Naive B cell (primary cell): ENCODE measurements around the gene SIL1. TPM values are rescaled to one million over a fixed set of nuclear protein-coding genes. Genes with fewer than 3 reads are reported as not detected.

Experiments
- ATAC-seq, 2 donors: fragments of 150-1000 bp; cut with Tn5 transposase; 2 replicates each; pipeline ENCODE4 v1.10.0; 2021; ENCODE audit warnings: low read depth in 2 of 2, mild to moderate bottlenecking in 2 of 2, moderate library complexity in 2 of 2
- DNase-seq: peaks from one replicate; pipeline ENCODE4 v3.0.0; 2022
- H3K27ac Mint-ChIP-seq, 6 donors: one replicate each; pipeline ENCODE4 v1.8.0; 2020 to 2022; ENCODE audit warnings: mild to moderate bottlenecking in 6 of 6, mixed read lengths in 6 of 6, moderate library complexity in 5 of 6, inconsistent platforms in 2 of 6
- H3K27me3 Mint-ChIP-seq, 3 donors: one replicate each; pipeline ENCODE4 v1.8.0; 2021 to 2022; ENCODE audit warnings: mixed read lengths in 3 of 3, mild to moderate bottlenecking in 1 of 3
- H3K36me3 Mint-ChIP-seq, 2 donors: one replicate each; pipeline ENCODE4 v1.8.0; 2020 to 2022; ENCODE audit warnings: mixed read lengths in 2 of 2, inconsistent platforms in 1 of 2, mild to moderate bottlenecking in 1 of 2
- H3K4me1 Mint-ChIP-seq, 3 donors: one replicate each; pipeline ENCODE4 v1.8.0; 2020 to 2022; ENCODE audit warnings: mixed read lengths in 3 of 3, inconsistent platforms in 1 of 3, mild to moderate bottlenecking in 1 of 3, moderate library complexity in 1 of 3
- H3K4me3 Mint-ChIP-seq, 8 donors: one replicate each; pipeline ENCODE4 v1.8.0; 2020 to 2022; ENCODE audit warnings: mild to moderate bottlenecking in 8 of 8, mixed read lengths in 8 of 8, moderate library complexity in 8 of 8, inconsistent platforms in 2 of 8
- H3K9me3 Mint-ChIP-seq, 7 donors: one replicate each; pipeline ENCODE4 v1.8.0; 2020 to 2022; ENCODE audit warnings: mixed read lengths in 7 of 7, mild to moderate bottlenecking in 5 of 7, inconsistent platforms in 2 of 7, moderate library complexity in 1 of 7
- polyA plus RNA-seq, 6 donors: library from polyadenylated mRNA; unstranded; fragments of 300-500 nt; fragmentation: Illumina TruSeq; gene quantifications; one replicate each; pipeline ENCODE4 v1.2.3, GENCODE V29; 2021; ENCODE audit warnings: low read depth in 6 of 6

The SIL1 gene
- polyA plus RNA-seq, 6 donors from 2014 or later: 9.1 to 18.7 (median 13.6) TPM

- Mint-ChIP-seq H3K4me3 (no peak overlapping the region), H3K27ac (peak overlapping the region in 2 of 6 donors; percentile 29 to 30), H3K27me3 (peaks cover 0 to 7% (median 0%) of the 10 kb centered on the region in 3 donors), H3K36me3 (no peaks in the 10 kb centered on the region), H3K4me1 (peaks cover 0 to 6% (median 0%) of the 10 kb centered on the region in 3 donors), H3K9me3 (peaks cover 0 to 9% (median 2%) of the 10 kb centered on the region in 7 donors)
- no peak for ATAC-seq
- DNase-seq: no peak
Observed at GRCh38 chr5:139215107-139215975, 17.2 kb upstream of the SIL1 start.

GRCh38 chr5:139214646-139215045 is 16.5 kb upstream of the SIL1 start:
- ATAC-seq (no peak), DNase-seq (no peak)
- Mint-ChIP-seq H3K4me1 (peaks cover 0 to 6% (median 0%) of the 10 kb centered on the region in 3 donors), H3K27ac (peak overlapping the region in 1 of 6 donors; percentile 30), H3K27me3 (peaks cover 0 to 9% (median 0%) of the 10 kb centered on the region in 3 donors), H3K36me3 (no peaks in the 10 kb centered on the region), H3K9me3 (peaks cover 0 to 9% (median 2%) of the 10 kb centered on the region in 7 donors), H3K4me3 (no peak overlapping the region)

DNA sequence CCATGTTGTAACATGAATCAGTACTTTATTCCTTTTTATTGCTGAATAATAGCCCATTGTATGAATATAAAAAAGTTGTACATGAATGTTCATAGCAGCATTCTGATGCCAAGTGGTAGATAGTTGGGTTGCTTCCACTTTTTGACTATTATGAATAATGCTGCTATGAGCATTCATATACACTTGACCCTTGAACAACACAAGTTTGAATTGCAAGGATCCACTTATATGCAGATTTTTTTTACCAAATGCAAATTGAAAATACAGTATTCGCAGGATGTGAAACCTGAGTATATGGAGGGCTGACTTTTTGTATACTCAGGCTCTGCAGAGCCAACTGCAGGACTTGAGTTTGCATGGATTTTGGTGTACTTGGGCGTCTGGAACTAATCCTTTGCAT is 14.7 kb upstream of the SIL1 start:
- Mint-ChIP-seq H3K27me3 (peaks cover 0 to 9% (median 0%) of the 10 kb centered on the region in 3 donors), H3K9me3 (peaks cover 0 to 5% (median 2%) of the 10 kb centered on the region in 7 donors), H3K27ac (no peak overlapping the region), H3K4me3 (no peak overlapping the region), H3K36me3 (no peaks in the 10 kb centered on the region), H3K4me1 (peaks cover 0 to 6% (median 0%) of the 10 kb centered on the region in 3 donors)
- DNase-seq: no peak
- no peak for ATAC-seq

GRCh38 chr5:139212486-139212885 is 14.3 kb upstream of the SIL1 start:
- Mint-ChIP-seq H3K4me3 (no peak overlapping the region), H3K9me3 (peaks cover 0 to 4% (median 1%) of the 10 kb centered on the region in 7 donors), H3K27ac (no peak overlapping the region), H3K27me3 (peaks cover 0 to 9% (median 0%) of the 10 kb centered on the region in 3 donors), H3K4me1 (peaks cover 0 to 6% (median 0%) of the 10 kb centered on the region in 3 donors), H3K36me3 (no peaks in the 10 kb centered on the region)
- DNase-seq: no peak
- ATAC-seq: no peak

DNA sequence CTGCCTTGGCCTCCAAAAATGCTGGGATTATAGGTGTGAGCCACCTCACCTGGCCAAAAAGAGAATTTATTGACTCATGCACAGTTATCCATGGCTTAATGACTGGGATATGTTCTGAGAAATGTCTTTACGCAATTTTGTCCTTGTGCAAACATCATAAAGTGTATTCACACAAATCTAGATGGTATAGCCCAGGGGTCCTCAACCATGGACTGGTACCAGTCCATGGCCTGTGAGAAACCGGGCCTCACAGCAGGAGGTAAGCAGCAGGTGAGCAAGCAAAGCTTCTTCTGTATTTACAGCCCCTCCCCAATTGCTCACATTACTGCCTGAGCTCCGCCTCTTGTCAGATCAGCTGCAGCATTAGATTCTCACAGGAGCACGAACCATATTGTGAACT is 12.4 kb upstream of the SIL1 start:
- H3K4me3 Mint-ChIP-seq: no peak overlapping the region
- no peaks in the 10 kb centered on the region for H3K9me3 Mint-ChIP-seq
- H3K4me1 Mint-ChIP-seq: peaks cover 0 to 6% (median 0%) of the 10 kb centered on the region in 3 donors
- no peak overlapping the region for H3K27ac Mint-ChIP-seq
- DNase-seq (no peak), ATAC-seq (no peak)
- peaks cover 0 to 4% (median 4%) of the 10 kb centered on the region in 3 donors for H3K27me3 Mint-ChIP-seq
- H3K36me3 Mint-ChIP-seq: no peaks in the 10 kb centered on the region

- no peaks in the 10 kb centered on the region for H3K36me3 Mint-ChIP-seq
Observed at GRCh38 chr5:139207297-139208000, 9.3 kb upstream of the SIL1 start.

DNA sequence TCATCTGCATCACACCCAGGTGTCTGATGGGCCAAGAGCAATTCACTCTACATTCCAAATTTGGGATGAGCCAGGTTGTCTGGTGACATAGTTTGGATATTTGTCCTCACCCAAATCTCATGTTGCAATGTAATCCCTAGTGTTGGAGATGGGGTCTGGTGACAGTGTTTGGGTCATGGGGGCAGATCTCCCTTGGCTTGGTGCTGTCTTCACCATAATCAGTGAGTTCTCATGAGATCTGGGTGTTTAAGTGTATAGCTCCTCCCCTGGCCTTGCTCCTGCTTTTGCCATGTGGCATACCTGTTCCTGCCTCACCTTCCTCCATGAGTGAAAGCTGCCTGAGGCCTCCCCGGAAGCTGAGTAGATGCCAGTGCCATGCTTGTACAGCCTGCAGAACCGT is 7.4 kb upstream of the SIL1 start:
- ATAC-seq (no peak), DNase-seq (no peak)
- no peaks in the 10 kb centered on the region for H3K9me3 Mint-ChIP-seq
- H3K27ac Mint-ChIP-seq: no peak overlapping the region
- peaks cover 0 to 4% (median 4%) of the 10 kb centered on the region in 3 donors for H3K27me3 Mint-ChIP-seq
- H3K4me3 Mint-ChIP-seq: no peak overlapping the region
- H3K36me3 Mint-ChIP-seq: no peaks in the 10 kb centered on the region
- peaks cover 0 to 4% (median 0%) of the 10 kb centered on the region in 3 donors for H3K4me1 Mint-ChIP-seq

More at GRCh38 chr5:139207297-139208000, 9.3 kb upstream of the SIL1 start:
- H3K27ac Mint-ChIP-seq: no peak overlapping the region
- no peak overlapping the region for H3K4me3 Mint-ChIP-seq
- no peaks in the 10 kb centered on the region for H3K9me3 Mint-ChIP-seq
- DNase-seq: no peak
- H3K27me3 Mint-ChIP-seq: peaks cover 0 to 4% (median 4%) of the 10 kb centered on the region in 3 donors
- peaks cover 0 to 4% (median 0%) of the 10 kb centered on the region in 3 donors for H3K4me1 Mint-ChIP-seq
- ATAC-seq: no peak

GRCh38 chr5:139205124-139205523 is 7.0 kb upstream of the SIL1 start:
- Mint-ChIP-seq H3K9me3 (no peaks in the 10 kb centered on the region), H3K4me3 (no peak overlapping the region), H3K4me1 (peaks cover 0 to 4% (median 0%) of the 10 kb centered on the region in 3 donors), H3K36me3 (no peaks in the 10 kb centered on the region), H3K27ac (peak overlapping the region in 1 of 6 donors; percentile 15), H3K27me3 (peaks cover 0 to 4% (median 0%) of the 10 kb centered on the region in 3 donors)
- no peak for DNase-seq
- ATAC-seq: no peak

DNA sequence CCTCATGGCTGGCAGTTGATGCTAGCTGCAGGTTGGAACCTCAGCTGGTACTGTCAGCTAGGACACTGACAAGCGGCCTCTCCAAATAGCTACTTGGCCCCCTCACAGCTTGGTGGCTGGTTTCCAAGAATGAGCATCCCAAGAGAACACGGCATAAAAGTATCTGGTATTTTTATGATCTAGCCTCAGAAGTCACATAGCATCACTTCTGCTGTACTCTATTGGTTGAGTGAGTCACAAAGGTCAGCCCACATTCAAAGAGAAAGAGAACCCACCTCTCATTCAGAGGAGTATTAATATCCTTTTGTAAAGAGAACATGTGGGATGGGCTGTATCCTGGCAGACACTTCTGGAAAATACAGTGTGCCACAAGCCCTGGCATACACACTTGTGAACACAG is 6.0 kb upstream of the SIL1 start:
- H3K4me3 Mint-ChIP-seq: no peak overlapping the region
- H3K9me3 Mint-ChIP-seq: no peaks in the 10 kb centered on the region
- peak overlapping the region in 2 of 6 donors; percentile 10 to 37 for H3K27ac Mint-ChIP-seq
- ATAC-seq (no peak), DNase-seq (no peak)
- H3K36me3 Mint-ChIP-seq: no peaks in the 10 kb centered on the region
- peaks cover 0 to 4% (median 0%) of the 10 kb centered on the region in 3 donors for H3K27me3 Mint-ChIP-seq
- peaks cover 0 to 4% (median 0%) of the 10 kb centered on the region in 3 donors for H3K4me1 Mint-ChIP-seq

GRCh38 chr5:139199321-139199720 is 1.2 kb upstream of the SIL1 start:
- DNase-seq: no peak
- peak overlapping the region in 6 of 8 donors; percentile 21 to 67 (median 56) for H3K4me3 Mint-ChIP-seq
- ATAC-seq: no peak
- peaks cover 18 to 26% (median 20%) of the 10 kb centered on the region in 3 donors for H3K4me1 Mint-ChIP-seq
- peaks cover 0 to 1% (median 0%) of the 10 kb centered on the region in 7 donors for H3K9me3 Mint-ChIP-seq
- H3K27me3 Mint-ChIP-seq: no peaks in the 10 kb centered on the region
- peaks cover 0 to 5% of the 10 kb centered on the region in 2 donors for H3K36me3 Mint-ChIP-seq
- H3K27ac Mint-ChIP-seq: peak overlapping the region in 3 of 6 donors; percentile 11 to 20 (median 17)

DNA sequence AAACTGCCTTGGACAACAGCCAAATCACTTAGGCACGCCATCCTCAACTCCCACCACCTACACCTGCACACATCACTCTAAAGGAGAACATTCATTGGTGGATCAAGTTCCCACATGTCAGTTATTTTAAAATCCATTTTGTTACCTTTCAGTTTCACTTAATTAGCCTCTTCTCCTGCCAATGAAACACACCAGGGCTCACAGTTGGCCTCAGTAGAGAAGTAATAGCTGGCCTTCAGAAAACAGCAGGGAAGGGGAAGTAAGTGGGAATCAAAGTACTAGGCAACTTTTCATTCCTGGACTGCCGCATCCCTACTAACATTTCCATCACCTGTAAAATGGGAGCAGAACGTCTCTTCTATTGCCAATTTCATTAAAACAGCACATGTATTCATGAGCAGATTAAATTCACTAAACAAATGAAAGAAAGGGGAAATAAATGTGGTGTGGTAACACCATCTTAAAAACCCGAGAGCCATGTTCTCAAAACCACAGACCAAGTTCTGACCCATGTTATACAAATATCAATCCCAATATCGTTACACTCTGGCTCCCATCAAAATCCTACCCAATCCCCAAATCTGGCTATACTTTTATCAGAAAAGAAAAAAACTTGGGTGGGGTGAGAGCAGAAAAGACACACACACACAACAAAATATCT is 1.7 kb downstream of the SIL1 start:
- DNase-seq (no peak), ATAC-seq (no peak)
- H3K9me3 Mint-ChIP-seq: peaks cover 0 to 1% (median 0%) of the 10 kb centered on the region in 7 donors
- peaks cover 18 to 30% (median 26%) of the 10 kb centered on the region in 3 donors for H3K4me1 Mint-ChIP-seq
- no peaks in the 10 kb centered on the region for H3K27me3 Mint-ChIP-seq
- H3K27ac Mint-ChIP-seq: peak overlapping the region; percentile 73 to 96 (median 83)
- H3K4me3 Mint-ChIP-seq: peak overlapping the region; percentile 42 to 95 (median 66)
- peaks cover 0 to 5% of the 10 kb centered on the region in 2 donors for H3K36me3 Mint-ChIP-seq

- Mint-ChIP-seq H3K27ac (peak overlapping the region in 1 of 6 donors; percentile 74), H3K4me1 (peaks cover 20 to 30% (median 26%) of the 10 kb centered on the region in 3 donors), H3K4me3 (peak overlapping the region in 1 of 8 donors; percentile 64), H3K36me3 (peaks cover 0 to 5% of the 10 kb centered on the region in 2 donors), H3K27me3 (no peaks in the 10 kb centered on the region), H3K9me3 (peaks cover 0 to 1% (median 0%) of the 10 kb centered on the region in 7 donors)
- DNase-seq (no peak), ATAC-seq (no peak)
Observed at GRCh38 chr5:139194486-139194885, 3.7 kb downstream of the SIL1 start.

DNA sequence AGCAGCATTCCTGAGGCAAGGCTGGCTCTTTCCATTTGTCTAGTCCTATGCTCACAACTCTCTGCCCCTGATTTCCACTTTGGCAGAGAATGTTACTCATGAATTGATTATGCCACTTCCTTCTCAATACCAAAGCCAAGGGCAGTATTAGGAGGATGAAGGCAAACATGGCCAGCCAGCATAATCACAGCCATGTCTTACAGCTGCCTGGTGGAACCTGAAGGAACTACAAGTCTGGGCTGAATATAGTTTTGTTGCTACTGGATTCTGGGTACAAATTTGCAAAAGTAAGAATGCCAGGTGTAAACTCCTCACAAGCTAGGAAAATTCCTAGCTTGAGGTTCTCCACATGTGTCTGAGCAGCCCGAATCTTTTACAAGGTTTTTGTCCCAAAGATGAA is 4.2 kb downstream of the SIL1 start:
- Mint-ChIP-seq H3K4me3 (peak overlapping the region in 1 of 8 donors; percentile 64), H3K27me3 (no peaks in the 10 kb centered on the region), H3K9me3 (peaks cover 0 to 1% (median 0%) of the 10 kb centered on the region in 7 donors), H3K4me1 (peaks cover 20 to 30% (median 26%) of the 10 kb centered on the region in 3 donors), H3K36me3 (peaks cover 0 to 5% of the 10 kb centered on the region in 2 donors), H3K27ac (no peak overlapping the region)
- DNase-seq: no peak
- no peak for ATAC-seq
